ENCODE results near the gene AGBL3.

AGBL3 gene

GRCh38 chr7:134986363-134987251 lies at the start of gene AGBL3:
TSS of gene AGBL3 (plus strand) at chr7:134986508. CDS start at chr7:134987934, 1,426 bp downstream.
- H3K27me3 Mint-ChIP-seq = no peaks in the 10 kb centered on the region
- ATAC-seq (replicated peaks) (peak; percentile 96 to 97), DNase-seq (peak; percentile 96)
- no peaks in the 10 kb centered on the region for H3K9me3 Mint-ChIP-seq
- H3K4me1 Mint-ChIP-seq = peaks cover 17 to 20% of the 10 kb centered on the region in 2 donors
- peak within 1 kb of the TSS; percentile 98 to 100 for H3K4me3 Mint-ChIP-seq
- peaks cover 16 to 20% of the 10 kb centered on the region in 2 donors for H3K36me3 Mint-ChIP-seq
- H3K27ac Mint-ChIP-seq = peak within 1 kb of the TSS; percentile 99

GRCh38 chr7:134936893-134937510 lies 49.3 kb upstream of the AGBL3 start:
- no peak for DNase-seq
- ATAC-seq (replicated peaks) = no peak
- no peak overlapping the region for H3K27ac Mint-ChIP-seq
- peaks cover 4 to 7% of the 10 kb centered on the region in 2 donors for H3K27me3 Mint-ChIP-seq
- peaks cover 13 to 14% of the 10 kb centered on the region in 2 donors for H3K4me1 Mint-ChIP-seq
- no peaks in the 10 kb centered on the region for H3K36me3 Mint-ChIP-seq
- H3K9me3 Mint-ChIP-seq = peaks cover 3 to 5% of the 10 kb centered on the region in 2 donors
- no peak overlapping the region for H3K4me3 Mint-ChIP-seq

DNA sequence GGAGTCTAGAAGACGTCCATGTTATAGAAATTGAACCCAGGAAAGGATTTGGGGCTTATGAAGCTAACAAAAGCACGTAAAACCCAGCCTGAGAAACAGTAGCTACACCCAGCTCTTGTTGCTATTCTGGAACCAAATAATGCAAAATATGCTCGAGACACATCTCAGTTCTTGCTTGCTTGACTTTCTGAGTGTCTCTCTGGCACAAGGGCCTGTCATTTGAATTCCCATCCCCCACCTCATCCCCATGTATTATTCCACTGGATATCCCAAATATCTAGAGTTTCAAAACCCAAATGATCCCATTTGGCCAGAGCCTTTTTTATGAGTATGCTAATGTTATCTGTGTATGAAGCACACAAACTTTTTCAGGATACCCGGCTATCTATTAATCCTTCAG lies 48.2 kb upstream of the AGBL3 start:
- DNase-seq (no peak), ATAC-seq (replicated peaks) (no peak)
- peaks cover 2 to 4% of the 10 kb centered on the region in 2 donors for H3K27me3 Mint-ChIP-seq
- no peak overlapping the region for H3K4me3 Mint-ChIP-seq
- no peaks in the 10 kb centered on the region for H3K36me3 Mint-ChIP-seq
- H3K4me1 Mint-ChIP-seq = peaks cover 7 to 9% of the 10 kb centered on the region in 2 donors
- H3K27ac Mint-ChIP-seq = no peak overlapping the region
- H3K9me3 Mint-ChIP-seq = peaks cover under 1 to 1% of the 10 kb centered on the region in 2 donors

GRCh38 chr7:134939136-134939535 lies 47.2 kb upstream of the AGBL3 start:
- Mint-ChIP-seq H3K4me1 (peaks cover 0 to 2% of the 10 kb centered on the region in 2 donors), H3K9me3 (no peaks in the 10 kb centered on the region), H3K27ac (no peak overlapping the region), H3K36me3 (no peaks in the 10 kb centered on the region), H3K4me3 (no peak overlapping the region), H3K27me3 (no peaks in the 10 kb centered on the region)
- DNase-seq = no peak
- ATAC-seq (replicated peaks) = no peak

DNA sequence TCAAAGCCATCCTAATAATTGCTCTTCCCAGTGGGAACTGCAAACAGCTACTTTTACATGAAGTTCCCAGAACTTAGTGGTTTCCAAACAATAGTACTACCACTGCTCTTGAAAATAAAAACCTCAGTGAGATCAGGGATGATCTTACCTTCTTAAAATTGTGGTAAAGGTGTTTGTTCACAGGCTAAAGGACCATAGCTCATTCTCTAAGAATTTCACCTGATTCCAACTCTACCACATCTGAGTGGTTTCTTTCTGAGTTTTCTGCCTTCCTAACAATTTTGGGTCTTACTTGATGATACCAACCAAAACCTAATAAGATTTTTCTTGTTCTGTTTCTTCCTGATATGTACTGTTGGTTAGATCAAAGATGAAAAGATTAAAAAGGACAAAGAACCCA lies 45.6 kb upstream of the AGBL3 start:
- Mint-ChIP-seq H3K27ac (no peak overlapping the region), H3K9me3 (no peaks in the 10 kb centered on the region), H3K4me3 (no peak overlapping the region), H3K4me1 (peaks cover 0 to 2% of the 10 kb centered on the region in 2 donors), H3K27me3 (no peaks in the 10 kb centered on the region), H3K36me3 (no peaks in the 10 kb centered on the region)
- DNase-seq = no peak
- no peak for ATAC-seq (replicated peaks)

DNA sequence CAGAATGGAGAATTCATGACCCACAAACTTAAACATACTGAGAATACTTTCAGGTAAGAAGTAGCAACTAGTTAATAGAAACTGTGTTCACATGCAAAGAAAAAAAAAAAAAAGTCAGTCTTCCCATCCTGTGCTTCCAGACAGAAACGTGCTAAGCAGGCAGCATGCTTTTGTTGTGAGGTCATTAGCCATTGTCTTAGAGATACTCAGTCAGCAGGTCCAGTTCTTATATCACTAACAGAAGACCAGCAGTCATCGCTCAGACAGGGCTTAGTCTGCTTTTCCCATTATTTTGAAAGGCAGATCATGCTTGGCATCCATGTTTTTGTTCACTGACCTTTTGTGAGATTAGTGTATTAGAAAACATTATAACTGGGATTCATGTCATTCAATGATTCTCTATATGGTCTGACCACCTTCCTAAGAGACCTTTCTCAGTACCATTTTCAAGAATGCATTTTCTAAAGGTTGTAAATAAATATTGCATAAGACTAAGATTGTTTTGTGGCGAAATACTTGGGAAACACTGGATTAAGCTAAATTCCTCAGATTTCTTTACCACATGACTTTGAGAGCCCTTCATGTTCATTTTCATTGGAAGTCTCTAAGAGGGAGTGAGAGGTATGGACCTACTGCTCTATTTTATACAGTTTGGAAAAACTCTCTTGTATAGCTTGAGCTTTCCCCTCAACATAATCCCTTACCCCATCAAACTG lies 45.0 kb upstream of the AGBL3 start:
- Mint-ChIP-seq H3K4me3 (no peak overlapping the region), H3K27ac (no peak overlapping the region), H3K27me3 (no peaks in the 10 kb centered on the region), H3K4me1 (peaks cover 0 to 2% of the 10 kb centered on the region in 2 donors), H3K9me3 (no peaks in the 10 kb centered on the region), H3K36me3 (no peaks in the 10 kb centered on the region)
- DNase-seq (no peak), ATAC-seq (replicated peaks) (no peak)

- no peak for DNase-seq
- ATAC-seq (replicated peaks) = no peak
- no peaks in the 10 kb centered on the region for H3K9me3 Mint-ChIP-seq
- no peak overlapping the region for H3K27ac Mint-ChIP-seq
- H3K4me3 Mint-ChIP-seq = no peak overlapping the region
- no peaks in the 10 kb centered on the region for H3K27me3 Mint-ChIP-seq
- peaks cover 0 to 2% of the 10 kb centered on the region in 2 donors for H3K4me1 Mint-ChIP-seq
- no peaks in the 10 kb centered on the region for H3K36me3 Mint-ChIP-seq
Observed at GRCh38 chr7:134941952-134942351, 44.4 kb upstream of the AGBL3 start.

- Mint-ChIP-seq H3K4me1 (peaks cover 0 to 2% of the 10 kb centered on the region in 2 donors), H3K4me3 (no peak overlapping the region), H3K36me3 (no peaks in the 10 kb centered on the region), H3K27ac (no peak overlapping the region), H3K9me3 (no peaks in the 10 kb centered on the region), H3K27me3 (peaks cover 0 to 5% of the 10 kb centered on the region in 2 donors)
- DNase-seq = no peak
- no peak for ATAC-seq (replicated peaks)
Observed at GRCh38 chr7:134942690-134943466, 43.4 kb upstream of the AGBL3 start.

DNA sequence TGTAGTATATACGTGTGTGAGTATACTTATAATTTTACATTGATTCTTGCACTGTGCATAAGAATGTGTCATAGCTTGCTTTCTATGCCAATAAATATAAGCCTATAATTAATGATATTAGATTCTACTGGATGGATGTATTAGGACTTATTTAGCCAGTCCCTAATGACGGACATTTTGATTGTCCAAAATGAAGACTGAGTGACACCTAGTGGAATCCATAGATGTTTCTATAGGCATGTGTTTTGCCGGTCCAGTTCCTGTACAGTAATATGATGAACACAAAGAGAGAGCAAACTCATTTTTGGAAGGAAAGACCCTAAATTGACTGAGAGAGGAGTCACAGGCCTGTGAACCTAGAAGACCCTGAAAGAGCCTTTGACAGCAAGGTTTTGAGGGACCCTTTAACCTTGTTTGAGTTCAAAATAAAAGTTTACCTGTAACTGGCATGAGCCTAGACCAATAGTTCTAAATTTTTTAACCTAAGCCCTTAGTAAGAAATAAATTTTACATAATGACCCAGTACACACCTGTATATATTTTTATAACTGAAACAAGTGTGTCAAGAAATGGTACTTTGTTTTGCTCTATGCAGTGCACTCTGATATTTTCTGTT lies 42.4 kb upstream of the AGBL3 start:
- H3K27me3 Mint-ChIP-seq = peaks cover 0 to 5% of the 10 kb centered on the region in 2 donors
- no peaks in the 10 kb centered on the region for H3K9me3 Mint-ChIP-seq
- no peak overlapping the region for H3K4me3 Mint-ChIP-seq
- DNase-seq (no peak), ATAC-seq (replicated peaks) (peak; percentile 69 to 78)
- H3K36me3 Mint-ChIP-seq = no peaks in the 10 kb centered on the region
- H3K27ac Mint-ChIP-seq = no peak overlapping the region
- peaks cover 0 to 2% of the 10 kb centered on the region in 2 donors for H3K4me1 Mint-ChIP-seq

GRCh38 chr7:134945691-134946090 lies 40.6 kb upstream of the AGBL3 start:
- ATAC-seq (replicated peaks) (no peak), DNase-seq (no peak)
- H3K4me3 Mint-ChIP-seq = no peak overlapping the region
- H3K4me1 Mint-ChIP-seq = peaks cover 0 to 2% of the 10 kb centered on the region in 2 donors
- no peaks in the 10 kb centered on the region for H3K36me3 Mint-ChIP-seq
- H3K9me3 Mint-ChIP-seq = no peaks in the 10 kb centered on the region
- H3K27me3 Mint-ChIP-seq = peaks cover 0 to 5% of the 10 kb centered on the region in 2 donors
- no peak overlapping the region for H3K27ac Mint-ChIP-seq

- Mint-ChIP-seq H3K4me3 (no peak overlapping the region), H3K9me3 (no peaks in the 10 kb centered on the region), H3K4me1 (peaks cover 0 to 2% of the 10 kb centered on the region in 2 donors), H3K27ac (no peak overlapping the region), H3K36me3 (no peaks in the 10 kb centered on the region), H3K27me3 (peaks cover 0 to 5% of the 10 kb centered on the region in 2 donors)
- no peak for DNase-seq
- no peak for ATAC-seq (replicated peaks)
Observed at GRCh38 chr7:134946260-134946659, 40.0 kb upstream of the AGBL3 start.

- H3K4me1 Mint-ChIP-seq = peaks cover 0 to 2% of the 10 kb centered on the region in 2 donors
- no peak for ATAC-seq (replicated peaks)
- no peak overlapping the region for H3K27ac Mint-ChIP-seq
- peaks cover 0 to 5% of the 10 kb centered on the region in 2 donors for H3K27me3 Mint-ChIP-seq
- no peak for DNase-seq
- no peak overlapping the region for H3K4me3 Mint-ChIP-seq
- no peaks in the 10 kb centered on the region for H3K9me3 Mint-ChIP-seq
- no peaks in the 10 kb centered on the region for H3K36me3 Mint-ChIP-seq
Observed at GRCh38 chr7:134947329-134947728, 39.0 kb upstream of the AGBL3 start.

DNA sequence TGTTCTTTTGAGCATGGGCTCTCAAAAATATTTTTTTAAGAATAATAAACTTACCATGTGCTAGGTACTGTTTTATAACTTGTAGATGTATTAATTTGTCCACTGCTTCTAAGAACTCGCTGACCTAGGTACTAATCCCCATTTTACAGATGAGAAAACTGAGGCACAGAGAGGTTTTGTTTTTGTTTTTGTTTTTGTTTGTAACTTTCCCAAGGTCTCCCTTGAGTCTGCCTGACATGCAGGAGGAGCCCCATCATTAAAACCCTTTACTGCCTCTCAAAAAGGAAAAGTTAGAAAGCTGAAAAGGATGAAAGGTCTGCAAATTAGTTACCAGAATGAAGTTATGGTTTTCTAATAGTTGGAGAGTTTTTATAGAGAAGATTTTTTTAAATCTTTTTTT lies 38.5 kb upstream of the AGBL3 start:
- no peaks in the 10 kb centered on the region for H3K36me3 Mint-ChIP-seq

More for the DNA sequence above, 38.5 kb upstream of the AGBL3 start:
- Mint-ChIP-seq H3K27ac (no peak overlapping the region), H3K4me1 (peaks cover 0 to 2% of the 10 kb centered on the region in 2 donors), H3K4me3 (no peak overlapping the region), H3K27me3 (peaks cover 0 to 5% of the 10 kb centered on the region in 2 donors), H3K9me3 (no peaks in the 10 kb centered on the region)
- ATAC-seq (replicated peaks) = no peak
- no peak for DNase-seq
